CD4-positive, alpha-beta T cell treated with Interleukin-6 at 100 ng/mL for 8 hours (primary cell): ENCODE results near the gene ZFP57.
"Not testable (repeated sequence)": the region's sequence is repeated elsewhere in the genome, so short reads cannot be mapped to it uniquely, and the experiment has no call there.

Experiments
- DNase-seq: peaks from one replicate; pipeline ENCODE4 v3.0.0-alpha.2; 2020; ENCODE audit warnings: mixed read lengths, low spot score

The ZFP57 gene

GRCh38 chr6:29696147-29697125 lies 15.5 kb upstream of the ZFP57 start:
- DNase-seq, result no peak

GRCh38 chr6:29694637-29695036 lies 13.7 kb upstream of the ZFP57 start:
- DNase-seq, result no peak

- no peak for DNase-seq
Measured at GRCh38 chr6:29685718-29686326, 4.9 kb upstream of the ZFP57 start.

GRCh38 chr6:29681811-29682210 lies 859 bp upstream of the ZFP57 start:
- DNase-seq, result no peak

- no peak for DNase-seq
Measured at GRCh38 chr6:29680416-29680815, 536 bp downstream of the ZFP57 start.

GRCh38 chr6:29679962-29680361 lies 990 bp downstream of the ZFP57 start:
- no peak for DNase-seq

GRCh38 chr6:29678114-29678513 lies 2.8 kb downstream of the ZFP57 start:
- no peak for DNase-seq

GRCh38 chr6:29676981-29677601 lies 3.9 kb downstream of the ZFP57 start:
- no peak for DNase-seq

- DNase-seq, result no peak
Measured at GRCh38 chr6:29675561-29675960, 5.4 kb downstream of the ZFP57 start.

- DNase-seq, result no peak
Measured at GRCh38 chr6:29674008-29674407, 6.9 kb downstream of the ZFP57 start.

GRCh38 chr6:29673161-29673560 lies 7.8 kb downstream of the ZFP57 start:
- DNase-seq, result no peak

GRCh38 chr6:29672116-29672515 lies 8.8 kb downstream of the ZFP57 start:
- DNase-seq, result not testable (repeated sequence)

- no peak for DNase-seq
Measured at GRCh38 chr6:29671026-29671425, 9.9 kb downstream of the ZFP57 start.

- DNase-seq, result no peak
Measured at GRCh38 chr6:29667158-29667557, 13.8 kb downstream of the ZFP57 start.

GRCh38 chr6:29666826-29667130 lies 14.2 kb downstream of the ZFP57 start:
- no peak for DNase-seq

GRCh38 chr6:29665942-29666825 lies 14.8 kb downstream of the ZFP57 start:
- DNase-seq, result no peak

- no peak for DNase-seq
Measured at GRCh38 chr6:29663300-29664042, 17.5 kb downstream of the ZFP57 start.

- DNase-seq, result not testable (repeated sequence)
Measured at GRCh38 chr6:29661502-29662141, 19.3 kb downstream of the ZFP57 start.

- no peak for DNase-seq
Measured at GRCh38 chr6:29661071-29661470, 19.9 kb downstream of the ZFP57 start.

GRCh38 chr6:29656798-29657197 lies 24.2 kb downstream of the ZFP57 start, which contains the start of gene MOG:
Gene MOG (plus strand): TSS chr6:29657092. CDS start chr6:29657210, 118 bp downstream.
- DNase-seq, result no peak

- no peak for DNase-seq
Measured at GRCh38 chr6:29656157-29656556, 24.8 kb downstream of the ZFP57 start.
